Mesendoderm (in vitro differentiated cells): ENCODE data around the gene CLTB.

ENCODE experiments used
- DNase-seq: peaks from one replicate; pipeline ENCODE4 v3.0.0; 2013
- H2AK5ac ChIP-seq: 2 replicates; pipeline ENCODE4 v1.6.1; 2013; ENCODE audit warnings: low read length, inconsistent platforms
- H2BK120ac ChIP-seq: 2 replicates; pipeline ENCODE4 v1.6.1; 2013; ENCODE audit warnings: low read depth, mild to moderate bottlenecking, low read length, moderate library complexity, mixed read lengths
- H2BK15ac ChIP-seq: replicated peaks from 2 replicates; pipeline ENCODE4 v1.6.1; 2013; ENCODE audit warnings: low read depth, mild to moderate bottlenecking, moderate library complexity
- H2BK5ac ChIP-seq: 2 replicates; pipeline ENCODE4 v1.6.1; 2013; ENCODE audit warnings: low read length, inconsistent platforms
- H3K18ac ChIP-seq: 2 replicates; pipeline ENCODE4 v1.6.1; 2013; ENCODE audit warnings: mild to moderate bottlenecking, low read length, mixed read lengths
- H3K23ac ChIP-seq: one replicate; pipeline ENCODE4 v1.6.1; 2013; ENCODE audit warnings: low read length
- H3K27ac ChIP-seq: 2 replicates; pipeline ENCODE4 v1.5.1; 2013; ENCODE audit warnings: low read depth, mild to moderate bottlenecking, inconsistent platforms, low read length, moderate library complexity
- H3K27me3 ChIP-seq: 2 replicates; pipeline ENCODE4 v1.6.1; 2013; ENCODE audit warnings: low read length, control low read depth, mild to moderate bottlenecking, inconsistent platforms; ENCODE audit not compliant: insufficient read depth, poor library complexity
- H3K36me3 ChIP-seq: 2 replicates; pipeline ENCODE4 v1.6.1; 2013; ENCODE audit warnings: low read length, inconsistent platforms; ENCODE audit not compliant: control insufficient read depth, insufficient read depth
- H3K4ac ChIP-seq: one replicate; pipeline ENCODE4 v1.6.1; 2013; ENCODE audit warnings: low read depth, mild to moderate bottlenecking, low read length, moderate library complexity
- H3K4me1 ChIP-seq: 2 replicates; pipeline ENCODE4 v1.6.1; 2013; ENCODE audit warnings: low read depth, low read length, inconsistent platforms; ENCODE audit not compliant: control insufficient read depth
- H3K4me2 ChIP-seq: 2 replicates; pipeline ENCODE4 v1.6.1; 2013; ENCODE audit warnings: low read length
- H3K4me3 ChIP-seq: 2 replicates; pipeline ENCODE4 v1.5.1; 2013; ENCODE audit warnings: mild to moderate bottlenecking, low read length
- H3K56ac ChIP-seq: one replicate; pipeline ENCODE4 v1.6.1; 2013; ENCODE audit warnings: low read length
- H3K79me1 ChIP-seq: 2 replicates; pipeline ENCODE4 v1.6.1; 2013; ENCODE audit warnings: low read length, inconsistent platforms
- H3K79me2 ChIP-seq: 2 replicates; pipeline ENCODE4 v1.6.1; 2013; ENCODE audit warnings: mild to moderate bottlenecking, low read length; ENCODE audit not compliant: control insufficient read depth, insufficient read depth
- H3K9ac ChIP-seq: 2 replicates; pipeline ENCODE4 v1.6.1; 2013; ENCODE audit warnings: low read length, inconsistent platforms
- H4K5ac ChIP-seq: one replicate; pipeline ENCODE4 v1.6.1; 2013; ENCODE audit warnings: low read length
- H4K8ac ChIP-seq: one replicate; pipeline ENCODE4 v1.6.1; 2013; ENCODE audit warnings: low read depth, mild to moderate bottlenecking, control low read depth, low read length, moderate library complexity
- WGBS: extraction: QIAGEN DNeasy Blood & Tissue Kit; methylation state at CpG from one replicate; pipeline ENCODE4 v1.1.7; 2013; ENCODE audit warnings: low lambda C conversion rate, missing lambda C conversion rate; ENCODE audit not compliant: insufficient coverage; ENCODE audit errors: extremely low coverage; 5-methylcytosine and 5-hydroxymethylcytosine counted together

CLTB gene

DNA sequence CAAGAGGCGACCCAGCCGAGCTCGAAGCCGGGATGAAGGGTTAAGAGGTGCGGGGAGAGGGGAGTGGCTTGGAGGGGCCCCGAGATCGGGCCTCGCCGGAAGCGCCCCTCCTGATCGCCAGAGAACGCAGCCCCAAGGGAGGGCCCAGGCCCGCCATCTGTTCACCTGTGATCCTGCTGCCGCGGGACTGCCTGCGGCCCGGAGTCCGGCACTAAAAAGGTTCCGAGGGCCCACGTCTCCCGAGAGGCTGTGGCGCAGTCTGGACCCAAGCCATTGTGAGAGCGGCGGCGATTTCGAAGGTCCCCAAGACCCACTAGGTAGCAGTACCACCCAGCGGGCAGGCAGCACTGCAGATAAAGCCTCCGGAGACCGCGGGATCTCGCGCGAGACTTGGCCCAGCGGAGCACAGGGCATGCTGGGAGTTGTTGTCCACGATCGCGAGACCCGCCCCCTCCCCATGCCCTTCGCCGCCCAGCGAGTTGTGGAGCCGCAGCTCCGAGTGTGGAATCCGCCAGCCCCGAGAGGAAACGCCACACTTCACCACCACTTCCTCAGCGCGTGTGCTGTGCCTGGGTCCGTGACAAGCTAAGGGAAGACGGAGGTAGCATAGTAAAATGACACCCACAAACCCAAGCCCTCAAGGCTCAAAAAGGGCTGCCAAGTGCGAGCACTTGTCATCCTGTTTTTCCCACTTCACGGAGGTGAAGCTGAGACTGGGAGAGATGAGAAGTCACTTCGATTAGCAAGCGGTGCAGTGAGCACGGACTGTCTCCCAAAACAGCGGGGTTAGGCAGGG is 54.7 kb downstream of the CLTB start, which contains the start of gene KIAA1191:
KIAA1191 (minus strand) TSS at position 328 of the 796 bp plus-strand sequence. CDS start 2,256 bp downstream, outside the sequence.
- H2BK5ac ChIP-seq, result peak within 1 kb of the TSS; percentile 62
- peak within 1 kb of the TSS; percentile 42 for H3K18ac ChIP-seq
- peak within 1 kb of the TSS; percentile 17 for H3K27ac ChIP-seq
- WGBS, result no CpG with 5 or more reads among the region's 56 CpGs
- peak within 1 kb of the TSS; percentile 99 for H3K4me3 ChIP-seq
- H3K4ac ChIP-seq, result peak within 1 kb of the TSS; percentile 60
- H3K79me2 ChIP-seq, result peaks cover 15% of the 10 kb centered on the region
- H3K79me1 ChIP-seq, result peaks cover 11% of the 10 kb centered on the region
- peak; percentile 90 for DNase-seq
- H2AK5ac ChIP-seq, result no peak within 1 kb of the TSS
- no peak within 1 kb of the TSS for H4K8ac ChIP-seq
- H3K9ac ChIP-seq, result peak within 1 kb of the TSS; percentile 98
- peak within 1 kb of the TSS; percentile 81 for H3K4me2 ChIP-seq
- no peak within 1 kb of the TSS for H2BK120ac ChIP-seq
- H3K36me3 ChIP-seq, result peaks cover 2% of the 10 kb centered on the region
- no peak within 1 kb of the TSS for H3K23ac ChIP-seq
- no peaks in the 10 kb centered on the region for H3K27me3 ChIP-seq
- peaks cover 2% of the 10 kb centered on the region for H3K4me1 ChIP-seq
- peak within 1 kb of the TSS; percentile 98 for H3K56ac ChIP-seq
- H2BK15ac ChIP-seq, result no peak within 1 kb of the TSS
- no peak within 1 kb of the TSS for H4K5ac ChIP-seq

DNA sequence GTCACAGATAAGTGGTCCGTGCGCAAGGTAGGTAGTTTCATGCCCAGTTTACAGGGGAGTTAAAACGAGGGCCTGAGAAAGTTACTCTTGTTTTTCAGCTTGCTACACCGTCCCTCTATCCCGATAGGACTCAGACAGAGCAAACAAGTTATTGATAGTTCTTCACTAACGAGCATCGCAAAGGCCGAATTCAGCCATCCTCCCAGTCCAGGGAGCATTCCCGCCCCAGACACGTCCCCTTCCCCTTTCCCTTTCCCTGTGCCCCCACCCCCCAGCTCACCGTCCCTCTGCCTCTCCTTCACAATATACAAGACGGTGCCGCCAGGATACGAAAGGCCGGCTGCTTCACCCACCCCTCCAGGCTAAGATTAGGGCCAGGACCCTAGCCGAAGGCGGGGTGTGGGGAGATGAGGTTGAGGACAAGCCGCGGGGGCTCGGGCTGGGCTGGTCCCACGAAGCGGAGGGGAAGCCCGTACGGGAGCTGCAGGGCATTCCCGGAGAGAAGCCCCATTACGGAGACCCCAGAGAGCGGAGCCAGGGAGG is 55.4 kb downstream of the CLTB start:
- peaks cover 3% of the 10 kb centered on the region for H3K36me3 ChIP-seq
- peak overlapping the region; percentile 62 for H2BK5ac ChIP-seq
- H3K9ac ChIP-seq, result peak overlapping the region; percentile 98
- peaks cover 15% of the 10 kb centered on the region for H3K79me1 ChIP-seq
- H3K18ac ChIP-seq, result peak overlapping the region; percentile 42
- no peaks in the 10 kb centered on the region for H3K4me1 ChIP-seq
- H2BK15ac ChIP-seq, result no peak overlapping the region
- peak overlapping the region; percentile 98 for H3K56ac ChIP-seq
- no peak overlapping the region for H3K23ac ChIP-seq
- H3K79me2 ChIP-seq, result peaks cover 20% of the 10 kb centered on the region
- H3K27ac ChIP-seq, result peak overlapping the region; percentile 17
- peak; percentile 50 for DNase-seq
- H3K4me2 ChIP-seq, result peak overlapping the region; percentile 81
- WGBS, result no CpG with 5 or more reads among the region's 27 CpGs
- H3K4me3 ChIP-seq, result peak overlapping the region; percentile 99
- H3K4ac ChIP-seq, result peak overlapping the region; percentile 60
- H3K27me3 ChIP-seq, result no peaks in the 10 kb centered on the region
- no peak overlapping the region for H4K5ac ChIP-seq
- no peak overlapping the region for H2AK5ac ChIP-seq
- H2BK120ac ChIP-seq, result no peak overlapping the region
- H4K8ac ChIP-seq, result no peak overlapping the region

DNA sequence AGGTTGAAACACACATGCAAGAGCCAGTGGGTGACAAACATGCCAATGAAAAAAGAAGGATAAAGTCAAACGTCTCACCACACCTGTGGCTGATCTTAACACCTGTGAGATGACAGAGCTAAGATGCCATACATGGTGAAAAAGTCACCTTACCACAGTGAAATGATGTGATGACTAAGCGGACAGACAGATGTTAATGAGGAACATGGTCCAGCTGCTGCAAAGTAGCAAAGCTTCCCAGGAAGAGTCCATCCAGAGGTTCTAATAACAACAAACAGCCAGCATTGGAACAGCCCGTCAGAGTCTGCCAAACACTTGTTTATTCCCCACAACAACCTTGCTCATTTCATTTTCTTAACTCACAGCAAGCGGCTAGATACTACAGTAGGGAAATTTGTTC is 56.7 kb downstream of the CLTB start:
- WGBS, result no CpG with 5 or more reads among the region's 4 CpGs
- Histone ChIP-seq H2AK5ac (no peak overlapping the region), H3K27ac (no peak overlapping the region), H3K23ac (no peak overlapping the region), H4K8ac (no peak overlapping the region), H3K4me2 (no peak overlapping the region), H3K4ac (no peak overlapping the region), H3K36me3 (peaks cover 6% of the 10 kb centered on the region), H3K79me1 (peaks cover 24% of the 10 kb centered on the region), H3K4me3 (no peak overlapping the region), H3K56ac (no peak overlapping the region), H2BK15ac (no peak overlapping the region), H3K4me1 (no peaks in the 10 kb centered on the region), H2BK5ac (no peak overlapping the region), H2BK120ac (no peak overlapping the region), H3K18ac (no peak overlapping the region), H3K27me3 (no peaks in the 10 kb centered on the region), H3K79me2 (peaks cover 30% of the 10 kb centered on the region), H4K5ac (no peak overlapping the region), H3K9ac (no peak overlapping the region)
- DNase-seq, result no peak

DNA sequence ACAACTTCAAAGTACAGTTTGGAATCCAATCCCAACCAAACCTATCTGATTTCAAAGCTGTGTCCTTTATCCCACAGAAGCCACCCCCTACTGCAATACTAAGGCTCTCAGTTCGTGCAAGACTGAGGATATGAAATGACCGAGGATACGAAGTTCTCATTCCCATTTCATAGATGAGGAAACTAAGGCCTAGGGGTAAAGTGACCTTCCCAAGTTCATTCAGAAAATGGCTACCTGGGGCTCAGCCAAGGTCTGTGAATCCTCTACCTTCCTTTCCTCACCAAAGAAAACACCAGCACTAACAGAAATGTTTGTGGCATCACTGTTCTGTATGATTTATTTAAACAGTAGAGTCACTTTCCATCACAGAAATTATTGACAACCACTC is 60.2 kb downstream of the CLTB start:
- H3K4me2 ChIP-seq, result no peak overlapping the region
- H2BK120ac ChIP-seq, result no peak overlapping the region
- no peak overlapping the region for H3K4me3 ChIP-seq
- H3K79me1 ChIP-seq, result peaks cover 39% of the 10 kb centered on the region
- no peak overlapping the region for H4K8ac ChIP-seq
- H2BK15ac ChIP-seq, result no peak overlapping the region
- peaks cover 35% of the 10 kb centered on the region for H3K79me2 ChIP-seq
- H3K27ac ChIP-seq, result no peak overlapping the region
- H2AK5ac ChIP-seq, result no peak overlapping the region
- no peak overlapping the region for H3K9ac ChIP-seq
- H4K5ac ChIP-seq, result no peak overlapping the region
- H3K36me3 ChIP-seq, result peaks cover 19% of the 10 kb centered on the region
- H3K27me3 ChIP-seq, result no peaks in the 10 kb centered on the region
- H3K23ac ChIP-seq, result no peak overlapping the region
- DNase-seq, result no peak
- no peak overlapping the region for H3K4ac ChIP-seq
- no peaks in the 10 kb centered on the region for H3K4me1 ChIP-seq
- no peak overlapping the region for H3K18ac ChIP-seq
- no peak overlapping the region for H2BK5ac ChIP-seq
- H3K56ac ChIP-seq, result no peak overlapping the region
- WGBS, result no CpG with 5 or more reads among the region's 3 CpGs

DNA sequence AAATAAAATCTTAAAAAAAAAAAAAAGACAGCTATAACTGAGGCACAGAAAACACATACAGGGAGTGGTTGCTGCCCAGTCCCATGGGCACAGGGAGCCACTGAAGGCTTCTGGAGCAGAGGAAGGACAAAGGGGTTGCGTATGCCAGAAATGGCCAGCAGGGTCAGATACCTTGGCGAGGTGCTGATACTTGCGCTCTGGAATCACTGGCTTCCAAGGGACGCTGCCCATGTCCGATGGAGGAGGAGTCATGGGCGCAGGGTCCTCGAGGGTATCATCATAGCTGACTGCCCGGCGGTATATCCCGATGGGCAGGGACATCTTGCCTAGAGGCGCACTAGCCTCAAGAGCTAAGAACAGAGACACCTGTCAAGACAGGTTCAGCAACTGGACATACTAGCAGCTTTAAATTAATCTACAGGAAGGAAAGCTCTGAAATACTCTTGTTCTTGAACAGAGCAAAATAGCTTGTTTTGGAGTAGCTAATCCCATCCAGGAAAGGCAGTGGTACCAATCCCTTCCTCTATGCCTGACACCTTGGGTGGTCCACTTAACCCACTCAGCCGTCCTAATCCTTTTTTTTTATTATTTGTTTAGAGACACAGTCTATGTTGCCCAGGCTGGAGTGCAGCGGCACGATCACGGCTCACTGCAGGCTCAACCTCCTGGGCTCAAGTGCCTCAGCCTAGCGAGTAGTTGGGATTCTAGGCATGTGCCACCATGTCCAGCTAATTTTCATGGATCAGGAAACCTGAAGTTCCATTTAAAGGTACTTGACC is 60.8 kb downstream of the CLTB start:
- no peak overlapping the region for H3K56ac ChIP-seq
- DNase-seq, result peak; percentile 25
- H3K27ac ChIP-seq, result no peak overlapping the region
- H3K36me3 ChIP-seq, result peaks cover 21% of the 10 kb centered on the region
- no peak overlapping the region for H3K4me2 ChIP-seq
- H4K5ac ChIP-seq, result no peak overlapping the region
- no peak overlapping the region for H3K9ac ChIP-seq
- H3K4me3 ChIP-seq, result no peak overlapping the region
- no peak overlapping the region for H3K18ac ChIP-seq
- no peak overlapping the region for H4K8ac ChIP-seq
- no peaks in the 10 kb centered on the region for H3K4me1 ChIP-seq
- no CpG with 5 or more reads among the region's 16 CpGs for WGBS
- H2BK15ac ChIP-seq, result no peak overlapping the region
- H3K27me3 ChIP-seq, result no peaks in the 10 kb centered on the region
- H3K79me1 ChIP-seq, result peaks cover 40% of the 10 kb centered on the region
- no peak overlapping the region for H3K4ac ChIP-seq
- no peak overlapping the region for H2BK5ac ChIP-seq
- H3K79me2 ChIP-seq, result peaks cover 29% of the 10 kb centered on the region
- no peak overlapping the region for H3K23ac ChIP-seq
- no peak overlapping the region for H2BK120ac ChIP-seq
- no peak overlapping the region for H2AK5ac ChIP-seq
